Measurements from ENCODE around the gene AKT1.

GRCh38 chr14:104794099-104794498 is 1.4 kb downstream of the AKT1 start:
- no peak for TF ChIP-seq POLR2A (IDR thresholded peaks at IDR 0.05; ENCODE audit: low read length)
- no peak for TF ChIP-seq GATA1 (IDR thresholded peaks at IDR 0.05; ENCODE audit: low read depth, low read length)
